Hepatocyte (in vitro differentiated cells): ENCODE measurements around the gene CCDC70. TPM values are rescaled to one million over a fixed set of nuclear protein-coding genes. Genes with fewer than 3 reads are reported as not detected.

Experiments used
- DNase-seq: peaks from one replicate; pipeline ENCODE4 v3.0.0-alpha.2; 2016; ENCODE audit warnings: low spot score
- H2AFZ ChIP-seq: fragments of 200-600 bp; sonication (generic); 2 replicates; pipeline ENCODE4 v1.6.0; 2016; ENCODE audit warnings: antibody characterized with exemption, mild to moderate bottlenecking
- H3K27ac ChIP-seq: fragments of 200-600 bp; sonication (generic); 2 replicates; pipeline ENCODE4 v1.5.1; 2016; ENCODE audit warnings: mild to moderate bottlenecking
- H3K27me3 ChIP-seq: fragments of 200-600 bp; sonication (generic); 2 replicates; pipeline ENCODE4 v1.6.1; 2016
- H3K36me3 ChIP-seq: fragments of 200-600 bp; sonication (generic); replicated peaks from 2 replicates; pipeline ENCODE4 v1.5.1; 2016; ENCODE audit warnings: low read depth; ENCODE audit not compliant: insufficient read depth
- H3K4me1 ChIP-seq: fragments of 200-600 bp; sonication (generic); 2 replicates; pipeline ENCODE4 v1.5.1; 2016; ENCODE audit warnings: mild to moderate bottlenecking, moderate library complexity; ENCODE audit not compliant: insufficient read depth
- H3K4me2 ChIP-seq: fragments of 200-600 bp; sonication (generic); 2 replicates; pipeline ENCODE4 v1.6.0; 2016
- H3K4me3 ChIP-seq: fragments of 200-600 bp; sonication (generic); 2 replicates; pipeline ENCODE4 v1.5.1; 2016; ENCODE audit warnings: mild to moderate bottlenecking
- H3K79me2 ChIP-seq: fragments of 200-600 bp; sonication (generic); 2 replicates; pipeline ENCODE4 v1.6.0; 2017; ENCODE audit warnings: mild to moderate bottlenecking
- H3K9me2 ChIP-seq: fragments of 200-600 bp; sonication (generic); replicated peaks from 2 replicates; pipeline ENCODE4 v1.6.0; 2017; ENCODE audit warnings: mild to moderate bottlenecking; ENCODE audit not compliant: insufficient read depth
- H3K9me3 ChIP-seq: fragments of 200-600 bp; sonication (generic); 2 replicates; pipeline ENCODE4 v1.5.1; 2016; ENCODE audit warnings: low read depth, mild to moderate bottlenecking
- H4K20me1 ChIP-seq: fragments of 200-600 bp; sonication (generic); 2 replicates; pipeline ENCODE4 v1.6.0; 2016; ENCODE audit warnings: mild to moderate bottlenecking; ENCODE audit not compliant: insufficient read depth, poor library complexity, severe bottlenecking
- EZH2 ChIP-seq: fragments of 200-600 bp; sonication (generic); IDR thresholded peaks from 2 replicates; pipeline ENCODE4 v1.6.1; 2016; ENCODE audit warnings: antibody characterized with exemption, mild to moderate bottlenecking, borderline replicate concordance
- EZH2phosphoT487 ChIP-seq: fragments of 200-600 bp; sonication (generic); IDR thresholded peaks from one replicate; pipeline ENCODE4 v1.6.1; 2018; ENCODE audit warnings: antibody characterized with exemption, mild to moderate bottlenecking, low read depth, moderate library complexity; ENCODE audit not compliant: unreplicated experiment, severe bottlenecking
- WGBS: methylation state at CpG from one replicate; pipeline ENCODE4 v1.1.6; 2016; ENCODE audit warnings: low lambda C conversion rate; ENCODE audit errors: missing lambda C conversion rate; 5-methylcytosine and 5-hydroxymethylcytosine counted together
- polyA plus RNA-seq: library from polyadenylated mRNA; unstranded; fragments of >200 nt; fragmentation: Nextera tagmentation; extraction: Ambion mirVana; gene quantifications from 2 replicates; pipeline ENCODE4 v1.2.1, GENCODE V29; 2016
- total RNA-seq: library from RNA; depleted of rRNA; stranded (reverse); fragments of >200 nt; gene quantifications from 2 replicates; pipeline ENCODE4 v1.2.3, GENCODE V29; 2014
- TF ChIP-seq, protein P1 (sequence below): fragments of 200-600 bp; sonication (generic); IDR thresholded peaks from 2 replicates; pipeline ENCODE4 v1.5.1; 2016; ENCODE audit warnings: antibody characterized with exemption, mild to moderate bottlenecking; ENCODE audit not compliant: poor library complexity

The CCDC70 gene
- total and polyA plus RNA-seq, 2 experiments from 2014 or later: not detected

DNA sequence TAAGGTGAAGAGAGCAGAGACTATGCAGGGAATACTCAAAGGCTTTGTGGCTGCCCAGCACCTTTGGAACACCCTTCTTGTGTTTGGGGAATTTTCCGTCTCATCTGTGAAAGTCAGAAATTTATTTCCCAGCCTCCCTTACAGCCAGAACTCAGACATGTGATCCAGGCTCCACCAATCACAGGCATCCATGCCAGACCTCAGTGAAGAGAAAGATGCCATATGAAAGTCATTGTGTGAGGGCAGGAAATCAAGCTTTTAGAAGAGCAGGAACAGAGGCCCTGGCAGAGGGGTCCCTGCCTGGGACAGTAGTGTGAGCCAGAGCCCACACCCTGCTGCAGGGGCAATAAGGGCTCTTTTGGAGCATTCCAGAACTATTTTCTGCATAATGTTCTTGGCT lies 12.1 kb downstream of the CCDC70 start:
- Histone ChIP-seq H3K27ac (no peak overlapping the region), H3K4me1 (no peaks in the 10 kb centered on the region), H3K79me2 (no peaks in the 10 kb centered on the region), H3K9me3 (no peaks in the 10 kb centered on the region), H3K27me3 (no peaks in the 10 kb centered on the region), H3K4me3 (no peak overlapping the region), H2AFZ (no peak overlapping the region), H3K4me2 (no peak overlapping the region), H4K20me1 (no peaks in the 10 kb centered on the region), H3K9me2 (no peaks in the 10 kb centered on the region), H3K36me3 (no peaks in the 10 kb centered on the region)
- DNase-seq: no peak
- TF ChIP-seq EZH2phosphoT487 (no peak), EZH2 (no peak)
- TF ChIP-seq, protein P1, sequence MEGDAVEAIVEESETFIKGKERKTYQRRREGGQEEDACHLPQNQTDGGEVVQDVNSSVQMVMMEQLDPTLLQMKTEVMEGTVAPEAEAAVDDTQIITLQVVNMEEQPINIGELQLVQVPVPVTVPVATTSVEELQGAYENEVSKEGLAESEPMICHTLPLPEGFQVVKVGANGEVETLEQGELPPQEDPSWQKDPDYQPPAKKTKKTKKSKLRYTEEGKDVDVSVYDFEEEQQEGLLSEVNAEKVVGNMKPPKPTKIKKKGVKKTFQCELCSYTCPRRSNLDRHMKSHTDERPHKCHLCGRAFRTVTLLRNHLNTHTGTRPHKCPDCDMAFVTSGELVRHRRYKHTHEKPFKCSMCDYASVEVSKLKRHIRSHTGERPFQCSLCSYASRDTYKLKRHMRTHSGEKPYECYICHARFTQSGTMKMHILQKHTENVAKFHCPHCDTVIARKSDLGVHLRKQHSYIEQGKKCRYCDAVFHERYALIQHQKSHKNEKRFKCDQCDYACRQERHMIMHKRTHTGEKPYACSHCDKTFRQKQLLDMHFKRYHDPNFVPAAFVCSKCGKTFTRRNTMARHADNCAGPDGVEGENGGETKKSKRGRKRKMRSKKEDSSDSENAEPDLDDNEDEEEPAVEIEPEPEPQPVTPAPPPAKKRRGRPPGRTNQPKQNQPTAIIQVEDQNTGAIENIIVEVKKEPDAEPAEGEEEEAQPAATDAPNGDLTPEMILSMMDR: no peak
- WGBS: 81% methylated on average over 1 of the region's 1 CpG

DNA sequence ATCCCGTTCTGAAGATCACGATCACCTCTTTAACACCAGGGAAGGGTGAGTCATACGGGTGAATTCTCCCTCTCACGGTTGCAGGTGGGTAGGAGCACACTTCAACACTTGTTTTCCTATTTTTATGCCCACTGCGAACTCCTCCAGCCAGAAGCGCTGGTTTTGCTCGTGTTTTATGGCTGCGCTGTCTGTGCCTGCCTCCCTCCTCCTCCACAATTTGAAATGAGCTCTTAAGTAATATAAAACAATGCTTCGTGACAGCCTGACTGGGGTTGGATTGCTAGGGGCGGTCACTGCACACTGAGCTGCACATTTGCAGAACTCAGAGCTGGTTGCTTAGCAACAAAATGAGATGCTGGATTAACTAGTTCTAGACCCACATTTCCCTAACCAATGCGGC lies 12.9 kb downstream of the CCDC70 start:
- H3K36me3 ChIP-seq: no peaks in the 10 kb centered on the region
- no peaks in the 10 kb centered on the region for H3K79me2 ChIP-seq
- H3K4me3 ChIP-seq: no peak overlapping the region
- peak overlapping the region; percentile 15 for H3K27ac ChIP-seq
- H3K4me1 ChIP-seq: no peaks in the 10 kb centered on the region
- H4K20me1 ChIP-seq: no peaks in the 10 kb centered on the region
- DNase-seq: peak; percentile 19
- no peak overlapping the region for H3K4me2 ChIP-seq
- TF ChIP-seq EZH2phosphoT487 (no peak), EZH2 (no peak)
- TF ChIP-seq, protein P1: no peak
- H3K9me2 ChIP-seq: no peaks in the 10 kb centered on the region
- H3K27me3 ChIP-seq: no peaks in the 10 kb centered on the region
- no peak overlapping the region for H2AFZ ChIP-seq
- H3K9me3 ChIP-seq: no peaks in the 10 kb centered on the region
- 37% methylated on average over 11 of the region's 11 CpGs for WGBS

DNA sequence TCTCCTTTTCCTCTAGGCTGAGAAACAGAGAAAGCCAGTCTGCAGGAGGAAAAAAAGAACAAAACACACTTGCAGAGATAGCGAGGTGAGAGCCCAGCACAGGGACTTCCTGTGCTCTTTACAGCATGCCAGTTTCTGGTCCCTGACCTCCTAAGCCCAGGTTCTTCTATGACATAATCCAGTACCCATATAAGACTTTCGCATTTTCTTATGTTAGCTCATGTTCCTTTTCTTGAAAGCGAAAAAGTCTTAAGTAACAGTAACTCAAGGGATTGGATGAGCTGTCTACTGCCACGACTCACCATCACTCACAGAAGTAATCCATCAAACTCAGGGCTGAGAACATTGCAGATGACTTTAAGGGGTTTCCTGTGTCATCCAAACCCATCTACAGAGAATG lies 17.4 kb downstream of the CCDC70 start:
- WGBS: 75% methylated on average over 4 of the region's 4 CpGs
- H3K4me3 ChIP-seq: no peak overlapping the region
- no peak for DNase-seq
- no peak for TF ChIP-seq EZH2phosphoT487
- TF ChIP-seq, protein P1: no peak
- no peak for TF ChIP-seq EZH2
- no peaks in the 10 kb centered on the region for H3K27me3 ChIP-seq
- no peaks in the 10 kb centered on the region for H3K4me1 ChIP-seq
- H3K9me2 ChIP-seq: no peaks in the 10 kb centered on the region
- no peaks in the 10 kb centered on the region for H3K9me3 ChIP-seq
- no peaks in the 10 kb centered on the region for H3K79me2 ChIP-seq
- no peaks in the 10 kb centered on the region for H4K20me1 ChIP-seq
- H3K27ac ChIP-seq: no peak overlapping the region
- H3K36me3 ChIP-seq: no peaks in the 10 kb centered on the region
- H3K4me2 ChIP-seq: no peak overlapping the region
- H2AFZ ChIP-seq: no peak overlapping the region

DNA sequence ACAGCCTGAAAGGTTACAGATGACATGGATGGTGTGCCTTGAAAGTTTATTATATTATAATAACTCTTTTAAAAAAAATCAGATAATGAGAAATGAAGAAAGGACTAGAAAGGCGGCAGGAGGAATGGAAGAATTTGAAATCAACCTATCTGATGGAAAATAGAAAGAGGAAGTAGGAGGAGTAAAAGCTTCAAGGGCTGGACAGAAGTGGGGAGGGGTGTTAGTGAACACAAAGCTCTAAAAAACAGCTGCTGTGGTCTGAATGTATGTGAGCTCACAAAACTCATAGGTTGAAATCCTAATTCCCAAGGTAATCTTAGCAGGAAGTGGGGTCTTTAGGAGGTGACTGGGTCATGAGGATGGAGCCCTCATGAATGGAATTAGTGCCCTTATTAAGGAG lies 19.5 kb downstream of the CCDC70 start:
- TF ChIP-seq, protein P1: no peak
- TF ChIP-seq EZH2phosphoT487: no peak
- no peak for TF ChIP-seq EZH2

More for the DNA sequence above, 19.5 kb downstream of the CCDC70 start:
- Histone ChIP-seq H4K20me1 (no peaks in the 10 kb centered on the region), H3K27ac (no peak overlapping the region), H3K9me2 (no peaks in the 10 kb centered on the region), H3K36me3 (no peaks in the 10 kb centered on the region), H3K4me3 (no peak overlapping the region), H3K4me2 (no peak overlapping the region), H3K27me3 (no peaks in the 10 kb centered on the region), H3K4me1 (no peaks in the 10 kb centered on the region), H2AFZ (no peak overlapping the region), H3K9me3 (no peaks in the 10 kb centered on the region), H3K79me2 (no peaks in the 10 kb centered on the region)
- WGBS: 100% methylated on average over 1 of the region's 1 CpG
- DNase-seq: no peak
